NOMO-1 treated with dmso at 0.1 percent for 144 hours (cell line): ENCODE measurements around the gene DMAP1.
"Not testable (repeated sequence)": the region's sequence is repeated elsewhere in the genome, so short reads cannot be mapped to it uniquely, and the experiment has no call there.

Experiments used
- DNase-seq: peaks from one replicate; lab custom pipeline; 2025; ENCODE audit not compliant: unreplicated experiment; lab: John Stamatoyannopoulos, UW

The DMAP1 gene, protein sequence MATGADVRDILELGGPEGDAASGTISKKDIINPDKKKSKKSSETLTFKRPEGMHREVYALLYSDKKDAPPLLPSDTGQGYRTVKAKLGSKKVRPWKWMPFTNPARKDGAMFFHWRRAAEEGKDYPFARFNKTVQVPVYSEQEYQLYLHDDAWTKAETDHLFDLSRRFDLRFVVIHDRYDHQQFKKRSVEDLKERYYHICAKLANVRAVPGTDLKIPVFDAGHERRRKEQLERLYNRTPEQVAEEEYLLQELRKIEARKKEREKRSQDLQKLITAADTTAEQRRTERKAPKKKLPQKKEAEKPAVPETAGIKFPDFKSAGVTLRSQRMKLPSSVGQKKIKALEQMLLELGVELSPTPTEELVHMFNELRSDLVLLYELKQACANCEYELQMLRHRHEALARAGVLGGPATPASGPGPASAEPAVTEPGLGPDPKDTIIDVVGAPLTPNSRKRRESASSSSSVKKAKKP

GRCh38 chr1:44213222-44214112, at the start of gene DMAP1:
Gene DMAP1 (plus strand): TSS chr1:44213471. CDS start chr1:44213754, 283 bp downstream.
- DNase-seq: peak; percentile 78

- DNase-seq: no peak
These were observed 44.7 kb upstream of the DMAP1 start for GRCh38 chr1:44168520-44169098.

DNA sequence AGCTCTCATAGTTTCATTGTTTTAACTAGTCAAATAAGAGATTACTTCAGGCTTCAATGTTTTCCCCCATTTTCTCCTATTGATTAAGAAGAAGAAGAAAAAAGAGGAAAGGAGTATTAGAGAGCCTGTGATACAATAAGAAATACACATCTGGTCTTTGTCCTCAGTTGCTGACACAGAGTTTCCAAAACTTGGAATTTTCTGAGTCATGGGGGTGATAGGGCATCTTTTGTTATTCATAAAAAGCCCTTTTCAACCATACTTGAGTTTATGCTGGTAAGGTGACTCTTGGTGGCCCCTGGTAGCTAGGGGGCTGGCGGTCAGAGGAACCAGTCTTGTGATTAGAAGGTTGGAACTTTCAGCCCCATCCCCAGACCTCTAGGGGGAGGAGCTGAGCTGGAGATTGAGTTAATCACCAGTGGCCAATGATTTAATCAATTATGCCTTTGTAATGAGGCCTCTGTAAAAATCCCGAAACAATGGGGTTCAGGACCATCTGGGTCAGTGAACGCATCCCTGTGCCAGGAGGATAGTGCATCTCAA, 42.9 kb upstream of the DMAP1 start:
- DNase-seq: no peak

DNA sequence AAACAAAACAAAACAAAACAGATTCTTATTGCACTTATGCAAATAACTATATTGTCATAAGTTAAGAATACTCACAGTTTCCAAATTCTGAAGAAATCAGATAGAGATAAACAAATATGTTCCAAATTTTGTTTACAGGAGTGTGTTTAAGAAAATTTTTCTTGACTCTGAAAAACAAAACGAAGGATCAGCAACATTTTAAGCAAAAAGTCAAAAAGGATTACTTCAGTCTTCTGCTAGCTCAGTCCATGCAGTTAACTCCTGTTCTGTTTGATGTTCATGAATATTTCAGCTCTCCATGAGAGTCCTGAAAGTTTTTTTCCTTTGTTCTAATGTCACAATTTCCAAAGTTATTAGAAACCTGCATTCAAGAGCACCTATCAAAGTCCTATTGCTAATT, 38.6 kb upstream of the DMAP1 start:
- DNase-seq: no peak

DNA sequence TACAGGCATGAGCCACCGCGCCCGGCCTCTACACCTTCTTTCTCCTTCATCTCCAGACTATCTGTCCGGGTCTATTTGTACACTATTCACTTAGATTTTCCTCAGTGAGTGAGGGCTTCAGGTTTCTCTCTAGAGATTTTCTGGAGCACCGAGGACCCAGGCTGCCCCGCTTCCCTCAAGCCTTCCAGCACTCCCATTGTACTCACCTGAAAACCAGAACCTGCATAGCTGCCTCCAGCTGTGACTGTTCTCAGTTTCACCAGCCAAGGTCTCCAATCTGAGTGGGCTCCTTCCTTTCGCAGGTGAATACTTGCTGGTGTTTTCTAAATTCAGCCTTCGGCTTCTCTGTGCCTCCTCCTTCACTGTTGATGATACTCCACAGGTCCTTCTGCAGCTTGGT, 12.9 kb upstream of the DMAP1 start:
- DNase-seq: no peak

- DNase-seq: not testable (repeated sequence)
These were observed 6.7 kb upstream of the DMAP1 start for GRCh38 chr1:44206545-44206944.

- no peak for DNase-seq
These were observed 5.0 kb upstream of the DMAP1 start for GRCh38 chr1:44208226-44208625.

GRCh38 chr1:44210595-44210994, 2.7 kb upstream of the DMAP1 start:
- no peak for DNase-seq

- DNase-seq: no peak
These were observed 683 bp upstream of the DMAP1 start for GRCh38 chr1:44212355-44213221.

DNA sequence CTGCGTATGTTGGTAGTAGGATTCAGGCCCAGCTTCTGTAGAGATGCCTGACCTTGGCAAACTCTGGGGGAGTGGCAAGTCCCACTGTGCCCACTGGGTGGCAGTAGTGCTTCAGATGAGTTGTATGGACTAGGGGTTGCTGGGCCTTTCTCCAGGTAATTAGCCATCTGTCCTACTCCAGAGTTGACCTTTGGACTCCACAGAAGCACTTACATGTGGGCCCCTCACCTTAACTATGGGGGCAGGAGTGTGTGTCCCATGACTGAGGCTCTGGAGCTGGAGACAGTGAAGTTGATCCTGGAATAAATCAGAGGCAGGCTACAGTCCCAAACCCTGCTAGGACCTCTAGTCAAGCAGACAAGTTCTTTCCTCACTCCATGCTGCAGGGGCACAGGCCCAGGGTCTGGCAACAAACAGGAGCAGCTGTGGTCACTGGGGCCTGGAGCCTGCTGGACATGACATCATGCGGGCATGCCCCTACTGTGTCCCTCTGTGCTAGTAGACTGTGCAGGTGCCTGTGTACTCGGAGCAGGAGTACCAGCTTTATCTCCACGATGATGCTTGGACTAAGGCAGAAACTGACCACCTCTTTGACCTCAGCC, 4.6 kb downstream of the DMAP1 start:
- DNase-seq: peak; percentile 37

- DNase-seq: no peak
These were observed 5.4 kb downstream of the DMAP1 start for GRCh38 chr1:44218503-44219300.

DNA sequence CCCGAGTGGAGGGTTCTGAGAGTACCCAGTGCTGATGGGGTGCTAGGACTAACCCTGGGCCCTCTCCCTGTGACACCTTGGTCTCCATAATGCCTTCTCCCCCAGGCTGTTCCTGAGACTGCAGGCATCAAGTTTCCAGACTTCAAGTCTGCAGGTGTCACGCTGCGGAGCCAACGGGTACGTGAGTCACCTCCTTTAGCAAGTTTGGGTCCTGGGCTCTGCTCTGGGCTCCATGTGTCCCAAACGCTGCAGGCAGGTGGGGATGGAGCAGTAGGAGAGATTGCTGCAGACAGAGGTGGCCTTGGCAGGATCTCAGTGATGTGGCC, 6.0 kb downstream of the DMAP1 start:
- DNase-seq: no peak

- DNase-seq: no peak
These were observed 6.9 kb downstream of the DMAP1 start for GRCh38 chr1:44220001-44220751.

DNA sequence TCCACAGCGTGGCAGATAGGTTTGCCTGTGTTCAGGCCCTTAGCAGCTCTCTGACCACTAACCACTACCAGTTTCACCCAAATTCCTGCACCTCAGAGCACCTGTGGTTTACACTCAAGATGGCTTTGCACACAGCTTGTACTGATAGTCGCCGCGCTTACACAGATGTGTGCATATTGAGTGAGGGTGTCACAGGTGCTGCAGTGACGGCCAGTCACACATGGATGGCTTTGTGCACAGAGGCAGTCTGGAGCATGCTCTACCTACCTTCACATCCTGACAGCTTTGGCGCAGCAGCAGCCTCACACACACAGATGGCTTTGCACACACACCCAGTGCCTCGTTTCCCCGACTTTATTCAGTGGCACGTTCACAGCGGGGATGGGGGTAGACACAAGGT, 7.5 kb downstream of the DMAP1 start:
- DNase-seq: no peak

DNA sequence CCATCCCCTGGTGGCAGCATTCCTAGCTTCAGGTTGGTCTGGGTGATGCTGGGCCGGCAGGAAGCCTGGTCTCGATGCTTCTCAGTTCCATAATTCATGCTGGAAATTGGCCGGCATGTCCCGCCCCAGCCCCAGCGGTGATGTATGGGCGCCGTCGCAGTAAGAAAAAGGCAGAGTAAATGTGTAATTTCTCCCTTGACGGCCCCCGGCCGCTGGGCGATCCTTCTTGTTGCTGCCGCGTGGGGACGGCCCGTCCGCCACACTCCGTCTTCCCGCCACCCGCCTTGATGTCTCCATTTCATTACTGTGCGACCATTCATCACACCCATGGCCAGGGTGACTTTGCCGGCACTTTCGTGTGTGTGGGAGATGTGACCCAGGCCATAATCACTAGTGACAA, 8.5 kb downstream of the DMAP1 start:
- DNase-seq: no peak

DNA sequence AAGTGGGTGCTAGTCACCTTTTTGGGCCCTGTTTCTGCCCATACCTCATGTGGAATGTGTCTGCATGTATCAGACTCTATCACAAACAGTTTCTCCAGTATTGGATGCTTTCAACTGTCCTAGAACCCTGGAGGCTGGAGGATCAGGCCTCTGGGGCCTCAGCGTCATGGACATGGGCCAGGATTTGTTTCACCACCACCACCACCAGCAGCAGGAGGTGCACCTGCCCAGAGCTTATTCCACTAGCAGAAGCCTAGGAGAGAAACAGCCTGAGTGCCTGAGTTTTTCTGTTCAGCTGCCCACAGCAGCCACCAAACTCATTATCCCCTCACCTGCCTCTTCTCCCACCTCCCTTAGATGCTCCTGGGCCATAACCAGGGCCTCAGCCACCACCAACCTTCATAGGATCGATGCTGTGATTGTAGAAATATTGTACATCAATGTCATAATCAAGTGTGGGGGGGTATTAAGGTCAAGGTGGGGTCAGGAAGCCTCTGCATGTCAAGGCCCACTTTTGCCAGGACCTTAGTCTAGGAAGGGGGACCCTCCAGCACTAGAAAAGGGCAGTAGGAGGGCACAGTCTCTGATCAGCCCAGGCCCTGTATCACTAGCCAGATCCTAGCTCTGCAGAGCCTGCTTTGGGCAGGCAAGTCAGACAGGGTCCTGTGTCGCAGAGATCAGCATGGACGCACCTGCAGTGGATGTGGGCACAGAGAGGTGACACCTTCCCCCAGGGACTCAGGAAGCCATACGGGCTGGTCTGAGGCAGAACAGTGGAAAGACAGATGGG, 9.3 kb downstream of the DMAP1 start:
- DNase-seq: no peak

GRCh38 chr1:44223187-44223610, 9.9 kb downstream of the DMAP1 start:
- DNase-seq: no peak

DNA sequence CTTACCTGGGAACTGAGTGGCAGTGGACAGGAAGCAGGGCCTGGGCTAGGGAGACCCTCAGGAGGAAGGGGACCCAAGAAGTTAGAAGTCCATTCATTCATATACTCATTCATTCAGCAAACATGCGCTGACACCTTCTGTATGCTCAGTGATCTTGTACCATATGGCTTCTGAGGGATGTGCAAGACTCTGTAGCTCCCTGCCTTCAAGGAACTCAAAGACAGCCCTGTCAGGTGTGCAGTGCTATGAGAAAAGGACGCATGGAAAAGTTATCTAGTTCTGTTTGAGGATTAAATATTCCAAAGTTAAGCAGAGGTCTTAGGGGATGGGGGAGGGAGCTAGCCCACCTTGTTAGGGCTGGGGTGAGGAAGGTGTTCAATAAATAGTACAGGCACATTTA, 12.5 kb downstream of the DMAP1 start:
- no peak for DNase-seq
